Measurements from ENCODE around the gene FBXO30. TPM values are rescaled to one million over a fixed set of nuclear protein-coding genes. Genes with fewer than 3 reads are reported as not detected.

Gene FBXO30
- total and polyA plus RNA-seq, 4 donors, result 0.90 to 15.5 (median 3.5) TPM

- Histone ChIP-seq H3K27ac (ENCODE audit: low read depth in 1 of 2, low read length in 2 of 2) (peak overlapping the region; percentile 88 to 91), H3K9me3 (ENCODE audit: control insufficient read depth in 4 of 4, low read length in 3 of 4) (no peaks in the 10 kb centered on the region), H3K4me3 (ENCODE audit: low read depth in 1 of 3, low read length in 3 of 3) (peak overlapping the region; percentile 65 to 92 (median 83)), H3K4me1 (ENCODE audit: control insufficient read depth in 4 of 4, insufficient read depth in 4 of 4, low read length in 3 of 4) (peaks cover 2 to 22% (median 13%) of the 10 kb centered on the region in 4 donors), H3K9ac (ENCODE audit: low read depth in 1 of 2, low read length in 2 of 2) (peak overlapping the region; percentile 63 to 81), H3K36me3 (ENCODE audit: control insufficient read depth in 4 of 4, insufficient read depth in 3 of 4, low read depth in 1 of 4, low read length in 3 of 4) (no peaks in the 10 kb centered on the region), H3K27me3 (ENCODE audit: control insufficient read depth in 4 of 4, insufficient read depth in 4 of 4, low read length in 3 of 4) (no peaks in the 10 kb centered on the region)
- TF ChIP-seq HNF4G (IDR thresholded peaks at IDR 0.05), result no peak
- TF ChIP-seq SP1 (IDR thresholded peaks at IDR 0.05), result peak; percentile 21
- TF ChIP-seq MAX (IDR thresholded peaks at IDR 0.05), result no peak
- no peak for TF ChIP-seq ATF3 (IDR thresholded peaks at IDR 0.05)
- no peak for TF ChIP-seq CTCF (IDR thresholded peaks at IDR 0.05; ENCODE audit: low read depth, low read length, missing input control)
- DNase-seq (ENCODE audit: low spot score), result no peak
- WGBS, result 4% methylated on average over 25 of the region's 25 CpGs
Measured at GRCh38 chr6:145815309-145816274, 997 bp upstream of the FBXO30 start.

- peak overlapping the region; percentile 88 to 91 for H3K27ac ChIP-seq (ENCODE audit: low read depth in 1 of 2, low read length in 2 of 2)
- no peaks in the 10 kb centered on the region for H3K9me3 ChIP-seq (ENCODE audit: control insufficient read depth in 4 of 4, low read length in 3 of 4)
- no peaks in the 10 kb centered on the region for H3K36me3 ChIP-seq (ENCODE audit: control insufficient read depth in 4 of 4, insufficient read depth in 3 of 4, low read depth in 1 of 4, low read length in 3 of 4)
- peak overlapping the region; percentile 83 to 92 (median 85) for H3K4me3 ChIP-seq (ENCODE audit: low read depth in 1 of 3, low read length in 3 of 3)
- no peaks in the 10 kb centered on the region for H3K27me3 ChIP-seq (ENCODE audit: control insufficient read depth in 4 of 4, insufficient read depth in 4 of 4, low read length in 3 of 4)
- peaks cover 2 to 22% (median 13%) of the 10 kb centered on the region in 4 donors for H3K4me1 ChIP-seq (ENCODE audit: control insufficient read depth in 4 of 4, insufficient read depth in 4 of 4, low read length in 3 of 4)
- H3K9ac ChIP-seq (ENCODE audit: low read depth in 1 of 2, low read length in 2 of 2), result peak overlapping the region; percentile 8 to 56
- TF ChIP-seq RAD21 (IDR thresholded peaks at IDR 0.05) (no peak), ZBTB33 (IDR thresholded peaks at IDR 0.05) (no peak), NR2F2 (IDR thresholded peaks at IDR 0.05) (peak; percentile 26), HNF4A (conservative IDR thresholded peaks at IDR 0.05) (no peak), RXRA (IDR thresholded peaks at IDR 0.05) (peak; percentile 32 to 40)
- under 1% methylated on average over 33 of the region's 33 CpGs for WGBS
- peak; percentile 56 for DNase-seq (ENCODE audit: low spot score)
Measured at GRCh38 chr6:145814035-145814500, 527 bp downstream of the FBXO30 start.

Measured in liver (tissue), 9 donors.